Mononuclear cell (primary cell): ENCODE measurements around the gene MYO9A. TPM values are rescaled to one million over a fixed set of nuclear protein-coding genes. Genes with fewer than 3 reads are reported as not detected.

Experiments
- H3K27me3 ChIP-seq: 2 replicates; pipeline ENCODE4 v1.6.0; 2011; ENCODE audit warnings: low read length, control low read depth; ENCODE audit not compliant: insufficient read depth
- H3K4me1 ChIP-seq: 2 replicates; pipeline ENCODE4 v1.5.1; 2011; ENCODE audit warnings: mild to moderate bottlenecking, low read length, control low read depth; ENCODE audit not compliant: insufficient read depth
- H3K4me3 ChIP-seq: 2 replicates; pipeline ENCODE4 v1.5.1; 2011; ENCODE audit warnings: mild to moderate bottlenecking, low read length, moderate library complexity
- H3K9me3 ChIP-seq: 2 replicates; pipeline ENCODE4 v1.5.1; 2011; ENCODE audit warnings: low read depth, mild to moderate bottlenecking, control low read depth, low read length
- total RNA-seq: library from RNA; depleted of rRNA; stranded (reverse); fragments of >200 nt; gene quantifications from one replicate; pipeline ENCODE4 v1.2.3, GENCODE V29; 2012

MYO9A gene
- total RNA-seq, 1 donor, result 25.3 TPM

DNA sequence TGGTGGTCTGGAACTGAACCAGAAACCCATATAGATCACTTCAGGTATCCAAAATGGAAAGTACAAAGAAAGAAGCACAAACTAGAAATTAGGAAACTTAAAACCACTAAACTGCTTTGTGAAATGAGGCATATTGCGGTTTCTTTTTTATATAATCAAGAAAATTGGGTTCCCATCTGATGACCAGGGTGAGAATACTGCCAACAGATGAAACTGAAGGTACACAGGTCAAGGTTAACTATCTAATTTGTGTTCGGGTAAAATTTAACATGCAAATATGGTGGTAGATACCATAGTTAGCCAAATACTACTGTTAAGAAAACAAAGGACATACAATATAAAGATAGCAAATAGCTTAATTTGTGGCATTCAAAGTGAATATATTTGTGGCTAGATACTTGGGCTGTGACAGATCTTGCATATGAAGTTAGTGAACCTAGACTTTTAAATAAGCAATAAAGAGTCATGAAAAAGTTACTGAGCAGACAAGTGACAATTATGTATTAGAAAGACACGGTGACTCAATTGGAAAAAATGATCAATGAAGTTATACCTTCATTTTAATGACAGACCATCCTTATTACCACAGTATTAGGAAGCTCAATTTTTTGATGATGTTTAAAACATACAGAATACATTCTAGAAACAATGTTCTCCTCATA lies 180.2 kb downstream of the MYO9A start:
- H3K27me3 ChIP-seq, result no peaks in the 10 kb centered on the region
- peaks cover under 1% of the 10 kb centered on the region for H3K9me3 ChIP-seq
- H3K4me3 ChIP-seq, result no peak overlapping the region
- H3K4me1 ChIP-seq, result no peaks in the 10 kb centered on the region

DNA sequence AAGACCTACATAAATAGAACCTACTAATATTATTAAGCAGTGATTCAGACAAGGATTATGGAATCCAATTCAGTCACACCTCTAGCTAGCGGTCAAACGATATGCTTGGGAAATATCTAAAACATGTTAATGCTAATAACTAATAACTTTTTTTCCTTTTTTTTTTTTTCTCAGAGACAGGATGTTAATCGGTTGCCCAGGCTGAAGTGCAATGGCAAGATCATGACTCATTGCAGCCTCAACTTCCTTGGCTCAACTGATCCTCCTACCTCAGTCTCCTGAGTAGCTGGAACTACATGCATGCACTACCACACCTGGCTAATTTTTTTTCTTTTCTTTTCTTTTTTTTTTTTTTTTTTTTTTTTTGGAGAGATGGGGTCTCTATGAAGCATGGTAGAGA lies 183.5 kb downstream of the MYO9A start:
- Histone ChIP-seq H3K4me1 (no peaks in the 10 kb centered on the region), H3K4me3 (no peak overlapping the region), H3K9me3 (peaks cover 28% of the 10 kb centered on the region), H3K27me3 (no peaks in the 10 kb centered on the region)

DNA sequence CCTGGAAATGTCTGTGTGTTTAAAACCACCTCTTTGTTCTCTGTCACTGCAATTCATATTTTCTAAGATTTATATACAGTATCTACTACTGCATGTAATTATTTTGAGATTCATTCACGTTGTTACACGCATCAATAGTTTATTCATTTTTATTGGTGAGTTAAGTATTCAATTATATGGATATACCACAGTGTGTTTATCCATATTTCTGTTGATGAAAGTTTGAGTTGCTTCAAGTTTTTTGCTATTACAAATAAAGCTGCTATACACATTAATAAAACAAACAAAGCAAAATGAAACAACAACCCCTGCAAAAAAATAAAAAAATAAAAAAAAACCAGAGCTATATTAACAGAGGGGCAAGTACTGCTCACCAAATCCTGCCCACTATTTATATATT lies 185.3 kb downstream of the MYO9A start:
- Histone ChIP-seq H3K9me3 (peaks cover 28% of the 10 kb centered on the region), H3K4me3 (no peak overlapping the region), H3K4me1 (no peaks in the 10 kb centered on the region), H3K27me3 (no peaks in the 10 kb centered on the region)

DNA sequence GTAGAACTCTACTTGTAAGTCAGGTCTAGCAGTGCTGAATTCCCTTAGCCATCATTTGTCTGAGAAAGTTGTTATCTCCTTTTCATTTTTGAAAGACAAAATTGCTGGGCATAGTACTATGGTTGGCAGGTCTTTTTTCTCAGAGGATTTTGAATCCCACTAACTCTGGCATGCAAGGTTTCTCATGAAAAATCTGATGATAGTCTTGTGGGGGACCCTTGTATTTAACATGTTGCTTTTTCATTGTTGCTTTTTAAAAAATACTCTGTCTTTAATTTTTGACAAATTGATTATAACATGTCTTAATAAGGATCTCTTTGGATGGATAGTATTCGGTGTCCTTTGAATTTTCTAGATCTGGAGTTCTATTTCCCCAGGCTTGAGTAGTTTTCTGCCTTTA lies 186.7 kb downstream of the MYO9A start:
- no peaks in the 10 kb centered on the region for H3K4me1 ChIP-seq
- H3K27me3 ChIP-seq, result no peaks in the 10 kb centered on the region
- H3K9me3 ChIP-seq, result peaks cover 28% of the 10 kb centered on the region
- H3K4me3 ChIP-seq, result no peak overlapping the region

DNA sequence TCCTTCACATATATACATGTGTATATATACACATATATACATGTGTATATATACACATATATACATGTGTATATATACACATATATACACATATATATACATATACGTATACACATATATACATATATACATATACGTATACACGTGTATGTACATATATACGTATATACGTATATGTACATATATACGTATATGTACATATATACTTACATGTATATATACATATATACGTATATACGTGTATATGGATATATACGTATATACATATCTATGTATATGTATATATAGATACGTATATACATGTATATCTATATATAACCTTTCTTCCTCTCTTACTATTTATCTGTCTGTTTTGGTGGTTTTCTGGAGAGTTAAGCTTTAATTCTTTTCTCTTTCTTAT lies 192.8 kb downstream of the MYO9A start:
- Histone ChIP-seq H3K4me3 (no peak overlapping the region), H3K4me1 (no peaks in the 10 kb centered on the region), H3K27me3 (no peaks in the 10 kb centered on the region), H3K9me3 (peaks cover 2% of the 10 kb centered on the region)

DNA sequence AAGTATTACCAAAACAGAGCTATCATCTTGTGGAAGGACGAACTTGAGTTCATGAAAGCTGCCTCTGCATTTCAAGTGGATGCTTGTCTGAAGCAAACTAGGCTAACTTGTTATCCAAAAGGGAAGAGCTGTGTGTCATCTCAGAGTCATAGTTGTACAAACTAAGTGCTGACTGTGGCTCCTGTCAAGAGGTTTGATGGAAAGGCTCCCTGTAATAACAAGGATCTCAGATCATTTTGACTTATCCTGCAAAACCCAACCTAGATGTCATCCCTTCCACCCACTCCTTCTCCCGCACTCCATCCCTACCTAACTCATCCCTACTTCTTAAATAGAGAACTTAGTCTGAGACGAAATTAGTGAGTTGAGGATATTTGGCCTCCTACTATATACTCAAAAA lies 196.8 kb downstream of the MYO9A start:
- Histone ChIP-seq H3K4me3 (no peak overlapping the region), H3K4me1 (no peaks in the 10 kb centered on the region), H3K9me3 (no peaks in the 10 kb centered on the region), H3K27me3 (no peaks in the 10 kb centered on the region)

DNA sequence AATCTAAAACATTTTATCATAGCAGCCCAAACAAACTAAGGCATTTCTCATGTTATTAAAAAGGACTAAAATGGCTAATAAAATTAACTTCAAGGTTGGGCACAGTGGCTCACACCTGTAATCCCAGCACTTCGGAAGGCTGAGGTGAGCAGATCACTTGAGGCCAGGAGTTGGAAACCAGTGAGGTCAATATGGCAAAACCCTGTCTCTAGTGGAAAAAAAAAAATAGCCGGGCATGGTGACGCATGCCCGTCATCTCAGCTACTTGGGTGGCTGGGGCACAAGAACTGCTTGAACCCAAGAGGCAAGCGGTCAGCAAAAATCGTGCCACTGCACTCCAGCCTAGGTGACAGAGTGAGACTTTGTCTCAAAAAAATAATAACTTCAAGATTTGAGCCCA lies 197.4 kb downstream of the MYO9A start:
- H3K27me3 ChIP-seq, result no peaks in the 10 kb centered on the region
- H3K4me3 ChIP-seq, result no peak overlapping the region
- H3K4me1 ChIP-seq, result no peaks in the 10 kb centered on the region
- H3K9me3 ChIP-seq, result no peaks in the 10 kb centered on the region

DNA sequence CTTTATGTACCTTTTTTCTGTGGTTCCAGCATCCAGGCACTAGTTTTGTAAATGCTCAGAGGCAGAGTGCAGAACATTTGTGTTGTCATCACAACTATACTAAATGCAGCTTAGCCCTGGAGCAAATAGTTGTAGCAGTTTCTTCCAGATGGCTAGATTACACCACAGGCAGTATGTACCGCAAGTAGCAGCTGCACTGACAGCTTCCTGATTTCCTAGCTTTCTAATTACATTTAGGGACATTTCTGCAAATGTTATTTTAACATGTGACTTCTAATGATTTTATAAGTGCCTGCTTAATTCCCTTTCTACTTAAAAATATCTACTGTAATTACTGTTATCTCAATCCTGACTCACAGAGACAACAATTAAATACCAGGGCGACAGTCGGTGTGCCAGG lies 201.1 kb downstream of the MYO9A start:
- Histone ChIP-seq H3K27me3 (no peaks in the 10 kb centered on the region), H3K4me3 (no peak overlapping the region), H3K9me3 (no peaks in the 10 kb centered on the region), H3K4me1 (no peaks in the 10 kb centered on the region)

DNA sequence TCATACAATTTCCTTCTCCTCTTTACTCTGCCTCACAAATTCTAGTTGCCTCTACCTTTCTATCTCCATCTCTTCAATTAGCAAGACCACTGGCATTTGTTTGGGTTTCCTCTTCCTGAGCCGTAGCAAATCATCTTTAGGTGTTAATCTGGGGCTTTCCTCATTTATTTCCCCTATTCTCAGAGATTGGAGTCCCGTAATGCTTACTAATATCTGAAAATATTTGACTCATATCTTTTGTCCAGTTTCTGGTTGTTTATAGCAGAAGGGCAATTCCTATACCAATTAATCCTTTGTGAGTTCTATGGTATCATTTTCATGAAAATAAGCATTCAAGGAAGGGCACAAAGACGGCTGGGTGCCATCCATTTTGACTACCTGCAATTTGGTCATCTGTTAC lies 203.9 kb downstream of the MYO9A start:
- Histone ChIP-seq H3K27me3 (no peaks in the 10 kb centered on the region), H3K9me3 (no peaks in the 10 kb centered on the region)

DNA sequence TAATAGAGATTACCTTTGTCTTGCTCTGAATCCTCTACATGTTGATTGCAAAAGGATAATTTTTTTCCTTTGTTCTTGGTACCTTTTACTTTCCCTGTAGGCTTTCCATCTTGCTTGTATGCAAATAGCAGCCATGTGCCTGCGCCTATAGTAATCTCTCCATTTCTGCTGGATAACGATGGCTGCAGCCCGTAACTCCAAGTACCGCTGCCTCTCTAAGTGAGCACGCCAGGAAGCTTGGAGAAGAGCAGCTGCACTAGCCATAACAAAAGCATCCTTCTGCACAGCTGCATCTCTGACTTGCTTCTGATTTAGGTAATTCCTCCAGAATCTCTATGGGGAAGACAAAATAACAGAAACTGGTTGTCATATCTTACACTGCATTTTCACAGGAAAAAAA lies 218.3 kb downstream of the MYO9A start:
- H3K27me3 ChIP-seq, result no peaks in the 10 kb centered on the region
- no peaks in the 10 kb centered on the region for H3K4me1 ChIP-seq
- H3K9me3 ChIP-seq, result no peaks in the 10 kb centered on the region
- H3K4me3 ChIP-seq, result no peak overlapping the region

More for the DNA sequence above, 203.9 kb downstream of the MYO9A start:
- no peaks in the 10 kb centered on the region for H3K4me1 ChIP-seq
- no peak overlapping the region for H3K4me3 ChIP-seq

DNA sequence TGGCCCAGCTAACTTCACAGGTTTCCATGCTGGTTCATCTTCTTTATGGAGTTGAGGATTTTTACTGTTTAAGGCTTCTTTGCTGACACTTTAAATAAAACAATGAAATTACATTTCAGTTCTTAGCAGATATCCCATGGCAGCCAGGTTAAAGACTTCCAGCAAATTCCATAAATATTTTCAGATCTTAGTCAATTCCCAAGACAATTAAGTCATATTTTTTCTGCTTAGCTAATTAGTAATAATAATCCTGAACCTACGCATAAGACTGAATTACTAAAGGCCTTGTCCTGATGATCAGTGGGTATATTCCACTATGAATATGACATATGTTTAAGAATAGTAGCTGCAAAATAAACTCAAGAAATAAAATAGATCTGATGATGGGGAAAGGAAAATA lies 224.3 kb downstream of the MYO9A start:
- no peaks in the 10 kb centered on the region for H3K27me3 ChIP-seq
- no peaks in the 10 kb centered on the region for H3K9me3 ChIP-seq
- no peak overlapping the region for H3K4me3 ChIP-seq
- H3K4me1 ChIP-seq, result no peaks in the 10 kb centered on the region

DNA sequence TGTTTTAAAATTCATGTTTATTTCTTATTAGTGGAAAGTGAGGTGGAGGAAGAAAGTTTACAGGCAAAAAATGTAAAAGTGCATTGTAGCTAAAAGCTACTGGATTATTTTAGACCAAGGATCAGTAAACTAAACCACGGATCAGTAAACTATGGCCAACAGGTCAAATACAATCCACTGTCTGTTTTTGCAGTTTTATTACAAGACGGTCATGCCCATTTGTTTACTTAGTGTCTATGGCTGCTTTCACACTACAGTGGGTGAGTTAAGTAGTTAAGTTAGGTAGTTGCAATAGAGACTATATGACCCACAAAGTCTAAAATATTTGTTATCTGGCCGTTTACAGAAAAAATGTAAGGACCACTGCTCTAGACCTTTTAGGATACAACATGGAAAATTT lies 225.6 kb downstream of the MYO9A start:
- Histone ChIP-seq H3K27me3 (no peaks in the 10 kb centered on the region), H3K4me3 (no peak overlapping the region), H3K4me1 (no peaks in the 10 kb centered on the region)

DNA sequence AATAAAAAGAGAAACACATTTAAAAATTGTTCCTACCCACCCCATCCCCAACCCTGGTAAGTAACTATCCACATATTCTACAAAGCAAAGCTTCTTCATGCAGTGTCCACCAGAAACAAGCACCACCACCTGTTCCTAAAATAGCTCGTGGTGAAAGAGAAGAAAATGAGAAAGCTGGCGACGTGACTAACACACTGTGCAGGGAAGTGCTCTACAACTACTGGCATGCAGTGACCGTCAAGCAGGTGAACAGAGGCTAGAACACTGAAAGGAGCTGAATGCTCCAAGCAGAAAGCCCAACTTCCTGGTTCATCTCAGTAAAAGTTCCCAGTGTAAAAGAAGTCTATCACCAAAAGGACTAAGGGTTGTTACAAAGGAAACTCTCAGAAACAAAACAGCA lies 226.9 kb downstream of the MYO9A start:
- no peaks in the 10 kb centered on the region for H3K27me3 ChIP-seq
- no peak overlapping the region for H3K4me3 ChIP-seq
- no peaks in the 10 kb centered on the region for H3K4me1 ChIP-seq
- H3K9me3 ChIP-seq, result no peaks in the 10 kb centered on the region

More for the DNA sequence above, 225.6 kb downstream of the MYO9A start:
- no peaks in the 10 kb centered on the region for H3K9me3 ChIP-seq

DNA sequence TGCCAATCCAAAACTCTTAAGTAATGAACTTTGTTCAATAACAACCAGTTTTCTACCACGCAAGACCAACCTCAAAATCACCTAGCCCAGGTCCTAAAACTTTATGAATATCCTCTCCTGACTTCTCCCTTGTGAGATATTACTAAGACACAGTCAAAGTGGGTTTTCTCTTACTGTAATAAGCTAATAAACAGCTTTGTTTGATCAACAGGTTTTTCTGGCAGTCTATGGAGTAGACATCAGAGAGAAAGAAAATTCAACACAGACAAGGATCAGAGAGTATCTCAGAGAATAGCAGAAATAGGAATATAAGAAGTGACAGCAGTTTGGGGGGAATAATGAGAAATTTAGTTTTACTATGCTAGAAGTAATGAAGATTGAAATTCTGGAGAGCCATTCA lies 228.0 kb downstream of the MYO9A start:
- Histone ChIP-seq H3K4me1 (no peaks in the 10 kb centered on the region), H3K4me3 (no peak overlapping the region), H3K9me3 (no peaks in the 10 kb centered on the region), H3K27me3 (no peaks in the 10 kb centered on the region)

DNA sequence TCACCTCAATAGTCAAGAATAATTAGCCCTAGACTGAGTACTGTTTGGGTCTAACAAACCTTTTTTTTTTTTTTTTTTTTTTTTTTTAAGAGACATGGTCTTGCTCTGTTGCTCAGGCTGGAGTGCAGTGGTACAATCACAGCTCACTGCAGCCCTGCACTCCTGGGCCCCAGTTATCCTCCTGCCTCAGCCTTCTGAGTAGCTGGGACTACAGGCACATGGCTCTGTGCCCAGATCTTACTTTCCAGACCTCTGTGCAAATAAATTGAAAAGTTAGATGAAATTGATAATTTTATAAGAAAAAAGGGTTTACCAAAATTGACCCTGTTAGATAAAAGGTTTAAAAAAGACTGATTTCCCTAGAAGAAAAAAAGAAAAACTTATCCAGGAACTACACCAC lies 228.6 kb downstream of the MYO9A start:
- no peaks in the 10 kb centered on the region for H3K9me3 ChIP-seq
- H3K27me3 ChIP-seq, result no peaks in the 10 kb centered on the region
- no peak overlapping the region for H3K4me3 ChIP-seq
- H3K4me1 ChIP-seq, result no peaks in the 10 kb centered on the region

DNA sequence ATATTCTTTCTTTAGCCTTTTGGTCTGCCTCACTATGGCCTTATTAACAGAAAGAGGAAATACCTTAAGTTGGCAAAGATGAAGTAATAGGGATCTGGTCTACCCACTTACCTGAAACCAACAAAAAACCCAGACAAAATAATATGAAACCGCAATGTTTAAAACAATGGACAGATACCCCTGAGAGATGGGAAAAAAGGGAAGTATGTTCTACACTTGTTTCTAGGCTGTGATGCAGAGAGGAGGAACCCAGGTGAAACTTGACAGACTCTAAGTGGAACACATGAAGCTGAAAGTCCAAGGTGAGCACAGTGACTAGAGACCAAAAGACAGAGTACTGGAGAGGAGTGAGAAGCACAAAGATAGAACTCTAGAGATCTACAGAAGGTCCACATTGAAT lies 229.2 kb downstream of the MYO9A start:
- H3K4me3 ChIP-seq, result no peak overlapping the region
- H3K27me3 ChIP-seq, result no peaks in the 10 kb centered on the region
- H3K9me3 ChIP-seq, result no peaks in the 10 kb centered on the region
- H3K4me1 ChIP-seq, result no peaks in the 10 kb centered on the region
